Loucy (cell line): ENCODE measurements around the gene IGF2BP3.

Experiments used
- H2AFZ ChIP-seq: fragments of 200-600 bp; sonication (generic); 2 replicates; pipeline ENCODE4 v1.6.0; 2016; ENCODE audit warnings: antibody characterized with exemption, mild to moderate bottlenecking, low read length, moderate library complexity
- H3F3A ChIP-seq: fragments of 200-600 bp; 2 replicates; pipeline ENCODE4 v1.6.0; 2016; ENCODE audit warnings: antibody characterized with exemption, low read depth, mild to moderate bottlenecking
- H3K27me3 ChIP-seq: fragments of 200-600 bp; sonication (generic); 2 replicates; pipeline ENCODE4 v1.6.1; 2014; ENCODE audit warnings: low read length, mild to moderate bottlenecking; ENCODE audit not compliant: insufficient read depth, poor library complexity, severe bottlenecking
- H3K36me3 ChIP-seq: fragments of 200-600 bp; sonication (generic); 2 replicates; pipeline ENCODE4 v1.6.1; 2016; ENCODE audit warnings: low read length; ENCODE audit not compliant: insufficient read depth
- H3K4me1 ChIP-seq: fragments of 200-600 bp; sonication (generic); 2 replicates; pipeline ENCODE4 v1.5.1; 2014; ENCODE audit warnings: low read length, mild to moderate bottlenecking; ENCODE audit not compliant: insufficient read depth, poor library complexity, severe bottlenecking
- H3K4me2 ChIP-seq: fragments of 200-600 bp; sonication (generic); 2 replicates; pipeline ENCODE4 v1.6.0; 2014; ENCODE audit warnings: antibody characterized with exemption, low read length, low read depth, mild to moderate bottlenecking; ENCODE audit not compliant: poor library complexity, severe bottlenecking
- H3K4me3 ChIP-seq: fragments of 200-600 bp; sonication (generic); 2 replicates; pipeline ENCODE4 v1.5.1; 2014; ENCODE audit warnings: low read length, mild to moderate bottlenecking, mixed read lengths; ENCODE audit not compliant: poor library complexity, severe bottlenecking
- H3K79me2 ChIP-seq: fragments of 200-600 bp; sonication (generic); 2 replicates; pipeline ENCODE4 v1.6.1; 2014; ENCODE audit warnings: low read length; ENCODE audit not compliant: insufficient read depth
- H3K9ac ChIP-seq: fragments of 200-600 bp; sonication (generic); 2 replicates; pipeline ENCODE4 v1.6.0; 2014; ENCODE audit warnings: mild to moderate bottlenecking, low read depth, low read length, moderate library complexity; ENCODE audit not compliant: poor library complexity, severe bottlenecking
- H3K9me2 ChIP-seq: fragments of 200-600 bp; sonication (generic); replicated peaks from 2 replicates; pipeline ENCODE4 v1.6.1; 2016; ENCODE audit warnings: low read depth, low read length, mixed read lengths
- H3K9me3 ChIP-seq: fragments of 200-600 bp; sonication (generic); 2 replicates; pipeline ENCODE4 v1.6.1; 2014; ENCODE audit warnings: mild to moderate bottlenecking, antibody characterized with exemption, low read length, low read depth; ENCODE audit not compliant: insufficient read depth
- H4K20me1 ChIP-seq: fragments of 200-600 bp; sonication (generic); 2 replicates; pipeline ENCODE4 v1.6.0; 2014; ENCODE audit warnings: antibody characterized with exemption, low read length, mild to moderate bottlenecking; ENCODE audit not compliant: insufficient read depth, poor library complexity, severe bottlenecking
- EZH2phosphoT487 ChIP-seq: fragments of 200-600 bp; IDR thresholded peaks from 2 replicates; pipeline ENCODE4 v1.6.1; 2018; ENCODE audit warnings: antibody characterized with exemption, mild to moderate bottlenecking, moderate library complexity, borderline replicate concordance
- TF ChIP-seq, protein P1 (sequence below): fragments of 200-600 bp; sonication (generic); conservative IDR thresholded peaks from 2 replicates; pipeline ENCODE4 v1.5.1; 2014; ENCODE audit warnings: mild to moderate bottlenecking, antibody characterized with exemption, low read length

IGF2BP3 gene

DNA sequence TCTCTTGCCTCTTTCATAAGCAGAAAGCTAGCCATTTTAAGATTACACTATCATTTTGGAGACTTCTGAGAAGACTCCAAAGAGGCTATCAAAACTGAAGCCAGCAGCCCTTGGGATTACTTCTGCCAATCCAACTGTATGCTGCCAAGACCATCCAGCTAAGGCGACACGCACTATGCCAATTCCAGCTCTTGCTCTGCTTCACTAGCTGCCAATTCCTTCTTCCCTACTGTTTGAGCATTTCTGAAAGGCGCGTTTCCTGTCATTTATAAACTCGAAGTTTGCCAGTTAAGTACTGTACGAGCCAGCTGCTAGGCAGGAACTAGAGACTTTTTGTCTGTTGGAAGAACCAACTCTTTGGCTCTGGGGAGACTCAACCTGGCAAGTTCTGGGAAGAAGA is 134.7 kb downstream of the IGF2BP3 start:
- H3K79me2 ChIP-seq = no peaks in the 10 kb centered on the region
- no peaks in the 10 kb centered on the region for H3K9me2 ChIP-seq
- no peaks in the 10 kb centered on the region for H3K27me3 ChIP-seq
- H4K20me1 ChIP-seq = no peaks in the 10 kb centered on the region
- H3K9ac ChIP-seq = no peak overlapping the region
- no peaks in the 10 kb centered on the region for H3K9me3 ChIP-seq
- H2AFZ ChIP-seq = 0 out of 2 replicates have a peak overlapping the region, but pooled peaks have one; percentile 41
- no peak for TF ChIP-seq EZH2phosphoT487
- TF ChIP-seq, protein P1, sequence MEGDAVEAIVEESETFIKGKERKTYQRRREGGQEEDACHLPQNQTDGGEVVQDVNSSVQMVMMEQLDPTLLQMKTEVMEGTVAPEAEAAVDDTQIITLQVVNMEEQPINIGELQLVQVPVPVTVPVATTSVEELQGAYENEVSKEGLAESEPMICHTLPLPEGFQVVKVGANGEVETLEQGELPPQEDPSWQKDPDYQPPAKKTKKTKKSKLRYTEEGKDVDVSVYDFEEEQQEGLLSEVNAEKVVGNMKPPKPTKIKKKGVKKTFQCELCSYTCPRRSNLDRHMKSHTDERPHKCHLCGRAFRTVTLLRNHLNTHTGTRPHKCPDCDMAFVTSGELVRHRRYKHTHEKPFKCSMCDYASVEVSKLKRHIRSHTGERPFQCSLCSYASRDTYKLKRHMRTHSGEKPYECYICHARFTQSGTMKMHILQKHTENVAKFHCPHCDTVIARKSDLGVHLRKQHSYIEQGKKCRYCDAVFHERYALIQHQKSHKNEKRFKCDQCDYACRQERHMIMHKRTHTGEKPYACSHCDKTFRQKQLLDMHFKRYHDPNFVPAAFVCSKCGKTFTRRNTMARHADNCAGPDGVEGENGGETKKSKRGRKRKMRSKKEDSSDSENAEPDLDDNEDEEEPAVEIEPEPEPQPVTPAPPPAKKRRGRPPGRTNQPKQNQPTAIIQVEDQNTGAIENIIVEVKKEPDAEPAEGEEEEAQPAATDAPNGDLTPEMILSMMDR = no peak
- H3F3A ChIP-seq = no peaks in the 10 kb centered on the region
- H3K36me3 ChIP-seq = no peaks in the 10 kb centered on the region
- H3K4me2 ChIP-seq = no peak overlapping the region
- H3K4me3 ChIP-seq = no peak overlapping the region
- no peaks in the 10 kb centered on the region for H3K4me1 ChIP-seq

DNA sequence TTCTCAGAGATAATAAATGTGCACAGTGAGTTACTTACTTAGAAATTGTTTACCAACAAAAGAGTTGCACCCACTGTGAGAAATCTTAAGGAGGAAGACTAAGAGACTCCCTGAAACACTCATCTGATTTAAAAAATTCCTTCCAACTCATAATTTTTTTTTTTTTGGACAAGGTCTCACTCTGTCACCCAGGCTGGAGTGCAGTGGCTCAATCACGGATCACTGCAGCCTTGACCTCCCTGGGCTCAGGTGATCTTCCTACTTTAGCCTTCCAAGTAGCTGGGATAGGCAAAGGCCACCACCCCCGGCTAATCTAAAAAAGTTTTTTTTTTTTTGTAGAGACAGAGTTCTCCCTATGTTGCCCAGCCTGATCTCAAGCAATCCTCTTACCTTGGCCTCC is 135.2 kb downstream of the IGF2BP3 start:
- H3K4me2 ChIP-seq = no peak overlapping the region
- no peaks in the 10 kb centered on the region for H3F3A ChIP-seq
- H3K9ac ChIP-seq = no peak overlapping the region
- no peak overlapping the region for H3K4me3 ChIP-seq
- H3K79me2 ChIP-seq = no peaks in the 10 kb centered on the region
- H3K4me1 ChIP-seq = no peaks in the 10 kb centered on the region
- no peaks in the 10 kb centered on the region for H3K27me3 ChIP-seq
- H3K36me3 ChIP-seq = no peaks in the 10 kb centered on the region
- H3K9me3 ChIP-seq = no peaks in the 10 kb centered on the region
- TF ChIP-seq EZH2phosphoT487 = no peak
- TF ChIP-seq, protein P1 = no peak
- no peaks in the 10 kb centered on the region for H3K9me2 ChIP-seq
- H4K20me1 ChIP-seq = no peaks in the 10 kb centered on the region
- H2AFZ ChIP-seq = no peak overlapping the region

DNA sequence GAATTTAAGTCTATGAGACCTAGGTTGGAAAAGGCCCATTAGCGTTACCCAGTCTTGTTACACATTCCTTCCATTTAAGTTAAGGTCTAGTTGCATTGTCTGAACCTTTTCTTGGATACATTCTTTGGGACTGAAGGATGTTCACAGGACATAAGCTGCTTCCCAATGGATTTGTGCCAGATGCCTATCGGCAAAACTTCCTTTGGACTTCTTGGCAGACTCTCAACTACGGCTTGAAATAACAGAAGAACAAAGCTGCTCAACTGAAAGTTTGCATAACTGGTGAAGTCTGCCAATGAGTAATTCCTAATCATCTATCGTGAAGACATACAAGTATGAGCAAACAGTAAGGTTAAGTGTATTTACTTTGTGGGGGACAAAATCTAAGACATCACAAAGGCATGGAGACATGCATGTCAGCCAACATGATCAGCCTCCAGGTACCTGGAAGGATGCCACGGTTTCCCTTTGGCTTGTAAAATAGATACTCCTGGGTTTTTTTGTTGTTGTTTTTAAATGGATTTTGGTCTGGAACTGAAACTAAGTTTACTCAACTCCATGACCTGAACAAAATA is 135.7 kb downstream of the IGF2BP3 start:
- Histone ChIP-seq H3K79me2 (no peaks in the 10 kb centered on the region), H3K9me3 (no peaks in the 10 kb centered on the region), H4K20me1 (no peaks in the 10 kb centered on the region), H3K36me3 (no peaks in the 10 kb centered on the region), H3K4me3 (no peak overlapping the region), H2AFZ (no peak overlapping the region), H3K27me3 (no peaks in the 10 kb centered on the region), H3K4me2 (no peak overlapping the region), H3F3A (no peaks in the 10 kb centered on the region), H3K4me1 (no peaks in the 10 kb centered on the region), H3K9ac (no peak overlapping the region), H3K9me2 (no peaks in the 10 kb centered on the region)
- TF ChIP-seq EZH2phosphoT487 = no peak
- TF ChIP-seq, protein P1 = no peak
